Prostate gland (tissue), 2 donors: ENCODE results near the gene LIMK1.

Experiments used
- CTCF ChIP-seq, 4 experiments: fragments of 200-600 bp in 2 of 4; fragments of 450-650 bp in 2 of 4; sonication (generic) in 2 of 4; IDR thresholded peaks; 1 replicate in 3 of 4; 2 replicates in 1 of 4; pipeline ENCODE4 v1.5.1; 2016 to 2019; ENCODE audit warnings: antibody characterized with exemption in 4 of 4, mild to moderate bottlenecking in 2 of 4, moderate library complexity in 2 of 4
- POLR2A ChIP-seq: fragments of 450-650 bp; IDR thresholded peaks from one replicate; pipeline ENCODE4 v1.6.1; 2016; ENCODE audit warnings: antibody characterized with exemption, mild to moderate bottlenecking

GRCh38 chr7:74094224-74095101 is 10.9 kb downstream of the LIMK1 start:
- TF ChIP-seq CTCF (IDR thresholded peaks at IDR 0.05) (no peak), POLR2A (no peak)
